ENCODE measurements around the gene KLHL17.

Gene KLHL17

GRCh38 chr1:923131-923990 is 37.0 kb upstream of the KLHL17 start, which contains the start of gene SAMD11:
SAMD11 (plus strand) TSS chr1:923923; CDS start chr1:924432, 509 bp downstream.
- Histone ChIP-seq H3K4me1 (ENCODE audit: control insufficient read depth in 2 of 2, insufficient read depth in 2 of 2, low read length in 2 of 2) (peaks cover 23 to 26% of the 10 kb centered on the region in 2 donors), H3K4me3 (ENCODE audit: low read length in 2 of 2) (peak within 1 kb of the TSS; percentile 48 to 52), H3K9ac (ENCODE audit: low read depth in 1 of 2, low read length in 2 of 2) (no peak within 1 kb of the TSS), H3K27ac (ENCODE audit: low read depth in 2 of 2, low read length in 2 of 2) (no peak within 1 kb of the TSS), H3K36me3 (ENCODE audit: control insufficient read depth in 2 of 2, insufficient read depth in 2 of 2, low read length in 2 of 2) (no peaks in the 10 kb centered on the region), H3K27me3 (ENCODE audit: control insufficient read depth in 2 of 2, insufficient read depth in 2 of 2, low read length in 2 of 2) (peaks cover 62 to 78% of the 10 kb centered on the region in 2 donors), H3K9me3 (ENCODE audit: control insufficient read depth in 2 of 2, low read length in 2 of 2) (no peaks in the 10 kb centered on the region)

GRCh38 chr1:923991-924655 is 36.3 kb upstream of the KLHL17 start:
- peaks cover 23 to 26% of the 10 kb centered on the region in 2 donors for H3K4me1 ChIP-seq (ENCODE audit: control insufficient read depth in 2 of 2, insufficient read depth in 2 of 2, low read length in 2 of 2)
- no peaks in the 10 kb centered on the region for H3K9me3 ChIP-seq (ENCODE audit: control insufficient read depth in 2 of 2, low read length in 2 of 2)
- no peak overlapping the region for H3K27ac ChIP-seq (ENCODE audit: low read depth in 2 of 2, low read length in 2 of 2)
- H3K4me3 ChIP-seq (ENCODE audit: low read length in 2 of 2) = peak overlapping the region in 1 of 2 donors; percentile 44
- H3K36me3 ChIP-seq (ENCODE audit: control insufficient read depth in 2 of 2, insufficient read depth in 2 of 2, low read length in 2 of 2) = no peaks in the 10 kb centered on the region
- H3K9ac ChIP-seq (ENCODE audit: low read depth in 1 of 2, low read length in 2 of 2) = no peak overlapping the region
- H3K27me3 ChIP-seq (ENCODE audit: control insufficient read depth in 2 of 2, insufficient read depth in 2 of 2, low read length in 2 of 2) = peaks cover 60 to 72% of the 10 kb centered on the region in 2 donors

GRCh38 chr1:924656-925560 is 35.5 kb upstream of the KLHL17 start:
- Histone ChIP-seq H3K36me3 (ENCODE audit: control insufficient read depth in 2 of 2, insufficient read depth in 2 of 2, low read length in 2 of 2) (no peaks in the 10 kb centered on the region), H3K9ac (ENCODE audit: low read depth in 1 of 2, low read length in 2 of 2) (no peak overlapping the region), H3K9me3 (ENCODE audit: control insufficient read depth in 2 of 2, low read length in 2 of 2) (no peaks in the 10 kb centered on the region), H3K27me3 (ENCODE audit: control insufficient read depth in 2 of 2, insufficient read depth in 2 of 2, low read length in 2 of 2) (peaks cover 60 to 70% of the 10 kb centered on the region in 2 donors), H3K27ac (ENCODE audit: low read depth in 2 of 2, low read length in 2 of 2) (no peak overlapping the region), H3K4me1 (ENCODE audit: control insufficient read depth in 2 of 2, insufficient read depth in 2 of 2, low read length in 2 of 2) (peaks cover 23 to 26% of the 10 kb centered on the region in 2 donors), H3K4me3 (ENCODE audit: low read length in 2 of 2) (peak overlapping the region; percentile 37 to 44)

- peak overlapping the region in 1 of 2 donors; percentile 20 for H3K4me3 ChIP-seq (ENCODE audit: low read length in 2 of 2)
- H3K27me3 ChIP-seq (ENCODE audit: control insufficient read depth in 2 of 2, insufficient read depth in 2 of 2, low read length in 2 of 2) = peaks cover 56 to 70% of the 10 kb centered on the region in 2 donors
- no peaks in the 10 kb centered on the region for H3K9me3 ChIP-seq (ENCODE audit: control insufficient read depth in 2 of 2, low read length in 2 of 2)
These were observed 34.6 kb upstream of the KLHL17 start for GRCh38 chr1:925561-926421.

GRCh38 chr1:927234-927633 is 33.1 kb upstream of the KLHL17 start:
- no peaks in the 10 kb centered on the region for H3K36me3 ChIP-seq (ENCODE audit: control insufficient read depth in 2 of 2, insufficient read depth in 2 of 2, low read length in 2 of 2)
- H3K9me3 ChIP-seq (ENCODE audit: control insufficient read depth in 2 of 2, low read length in 2 of 2) = no peaks in the 10 kb centered on the region
- no peak overlapping the region for H3K9ac ChIP-seq (ENCODE audit: low read depth in 1 of 2, low read length in 2 of 2)
- H3K27ac ChIP-seq (ENCODE audit: low read depth in 2 of 2, low read length in 2 of 2) = no peak overlapping the region
- H3K4me3 ChIP-seq (ENCODE audit: low read length in 2 of 2) = no peak overlapping the region
- peaks cover 49 to 76% of the 10 kb centered on the region in 2 donors for H3K27me3 ChIP-seq (ENCODE audit: control insufficient read depth in 2 of 2, insufficient read depth in 2 of 2, low read length in 2 of 2)
- H3K4me1 ChIP-seq (ENCODE audit: control insufficient read depth in 2 of 2, insufficient read depth in 2 of 2, low read length in 2 of 2) = peaks cover 13 to 15% of the 10 kb centered on the region in 2 donors

More at GRCh38 chr1:925561-926421, 34.6 kb upstream of the KLHL17 start:
- Histone ChIP-seq H3K9ac (ENCODE audit: low read depth in 1 of 2, low read length in 2 of 2) (no peak overlapping the region), H3K4me1 (ENCODE audit: control insufficient read depth in 2 of 2, insufficient read depth in 2 of 2, low read length in 2 of 2) (peaks cover 19 to 21% of the 10 kb centered on the region in 2 donors), H3K27ac (ENCODE audit: low read depth in 2 of 2, low read length in 2 of 2) (no peak overlapping the region), H3K36me3 (ENCODE audit: control insufficient read depth in 2 of 2, insufficient read depth in 2 of 2, low read length in 2 of 2) (no peaks in the 10 kb centered on the region)

- Histone ChIP-seq H3K4me1 (ENCODE audit: control insufficient read depth in 2 of 2, insufficient read depth in 2 of 2, low read length in 2 of 2) (peaks cover 13 to 17% of the 10 kb centered on the region in 2 donors), H3K9ac (ENCODE audit: low read depth in 1 of 2, low read length in 2 of 2) (no peak overlapping the region), H3K36me3 (ENCODE audit: control insufficient read depth in 2 of 2, insufficient read depth in 2 of 2, low read length in 2 of 2) (no peaks in the 10 kb centered on the region), H3K9me3 (ENCODE audit: control insufficient read depth in 2 of 2, low read length in 2 of 2) (no peaks in the 10 kb centered on the region), H3K27ac (ENCODE audit: low read depth in 2 of 2, low read length in 2 of 2) (no peak overlapping the region), H3K27me3 (ENCODE audit: control insufficient read depth in 2 of 2, insufficient read depth in 2 of 2, low read length in 2 of 2) (peaks cover 49 to 76% of the 10 kb centered on the region in 2 donors), H3K4me3 (ENCODE audit: low read length in 2 of 2) (no peak overlapping the region)
These were observed 32.6 kb upstream of the KLHL17 start for GRCh38 chr1:927748-928147.

- H3K4me3 ChIP-seq (ENCODE audit: low read length in 2 of 2) = no peak overlapping the region
- H3K9ac ChIP-seq (ENCODE audit: low read depth in 1 of 2, low read length in 2 of 2) = no peak overlapping the region
- peaks cover 7 to 19% of the 10 kb centered on the region in 2 donors for H3K4me1 ChIP-seq (ENCODE audit: control insufficient read depth in 2 of 2, insufficient read depth in 2 of 2, low read length in 2 of 2)
- H3K27ac ChIP-seq (ENCODE audit: low read depth in 2 of 2, low read length in 2 of 2) = no peak overlapping the region
- H3K27me3 ChIP-seq (ENCODE audit: control insufficient read depth in 2 of 2, insufficient read depth in 2 of 2, low read length in 2 of 2) = peaks cover 43 to 75% of the 10 kb centered on the region in 2 donors
- no peaks in the 10 kb centered on the region for H3K36me3 ChIP-seq (ENCODE audit: control insufficient read depth in 2 of 2, insufficient read depth in 2 of 2, low read length in 2 of 2)
- H3K9me3 ChIP-seq (ENCODE audit: control insufficient read depth in 2 of 2, low read length in 2 of 2) = no peaks in the 10 kb centered on the region
These were observed 31.3 kb upstream of the KLHL17 start for GRCh38 chr1:928825-929661.

- Histone ChIP-seq H3K27me3 (ENCODE audit: control insufficient read depth in 2 of 2, insufficient read depth in 2 of 2, low read length in 2 of 2) (peaks cover 45 to 70% of the 10 kb centered on the region in 2 donors), H3K9me3 (ENCODE audit: control insufficient read depth in 2 of 2, low read length in 2 of 2) (no peaks in the 10 kb centered on the region), H3K27ac (ENCODE audit: low read depth in 2 of 2, low read length in 2 of 2) (no peak overlapping the region), H3K9ac (ENCODE audit: low read depth in 1 of 2, low read length in 2 of 2) (no peak overlapping the region), H3K4me1 (ENCODE audit: control insufficient read depth in 2 of 2, insufficient read depth in 2 of 2, low read length in 2 of 2) (peaks cover under 1 to 15% of the 10 kb centered on the region in 2 donors), H3K4me3 (ENCODE audit: low read length in 2 of 2) (no peak overlapping the region), H3K36me3 (ENCODE audit: control insufficient read depth in 2 of 2, insufficient read depth in 2 of 2, low read length in 2 of 2) (no peaks in the 10 kb centered on the region)
These were observed 30.4 kb upstream of the KLHL17 start for GRCh38 chr1:929712-930632.
